IMR-90 (cell line): ENCODE data around the gene HSPA12A. TPM values are rescaled to one million over a fixed set of nuclear protein-coding genes. Genes with fewer than 3 reads are reported as not detected.

ENCODE experiments used
- BHLHE40 ChIP-seq: fragments of 150-350 bp; IDR thresholded peaks from 2 replicates; pipeline ENCODE4 v1.6.1; 2016; ENCODE audit warnings: mild to moderate bottlenecking, low read depth, low read length
- CHD1 ChIP-seq: IDR thresholded peaks from 2 replicates; pipeline ENCODE4 v1.6.1; 2012; ENCODE audit warnings: low read depth, low read length, improper control_type of control experiment
- CTCF ChIP-seq: conservative IDR thresholded peaks from 2 replicates; pipeline ENCODE4 v1.5.1; 2012; ENCODE audit warnings: mild to moderate bottlenecking, low read depth, low read length, improper control_type of control experiment
- NFE2L2 ChIP-seq: fragments of 150-350 bp; IDR thresholded peaks from 2 replicates; pipeline ENCODE4 v1.6.1; 2016; ENCODE audit warnings: low read depth, mild to moderate bottlenecking, low read length
- POLR2A ChIP-seq: IDR thresholded peaks from 2 replicates; pipeline ENCODE4 v1.6.1; 2012; ENCODE audit warnings: mild to moderate bottlenecking, low read depth, low read length
- RFX5 ChIP-seq: IDR thresholded peaks from 2 replicates; pipeline ENCODE4 v1.8.0; 2012; ENCODE audit warnings: low read depth, mild to moderate bottlenecking, low read length, moderate library complexity
- SMC3 ChIP-seq: fragments of 150-350 bp; IDR thresholded peaks from 2 replicates; pipeline ENCODE4 v1.6.1; 2016; ENCODE audit warnings: low read depth, mild to moderate bottlenecking, antibody characterized with exemption, low read length, moderate library complexity
- polyA plus RNA-seq, 3 experiments: library from polyadenylated mRNA; depleted of rRNA; stranded (reverse); fragments of >200 nt; gene quantifications; 2 replicates each; pipeline ENCODE4 v1.2.3, GENCODE V29; 2012; ENCODE audit warnings: low replicate concordance in 1 of 3
- total RNA-seq: library from RNA; depleted of rRNA; stranded (reverse); fragments of >200 nt; gene quantifications from 2 replicates; pipeline ENCODE4 v1.2.3, GENCODE V29; 2012

Gene HSPA12A
- total and polyA plus RNA-seq, 2 of the 4 experiments (the other 2 are of a cell fraction): 16.1 to 16.7 TPM

GRCh38 chr10:116742367-116743265, at the start of gene HSPA12A (continued):
- TF ChIP-seq CHD1 (no peak), POLR2A (peak; percentile 94), SMC3 (no peak), NFE2L2 (no peak), BHLHE40 (no peak), CTCF (no peak), RFX5 (no peak)
